Loucy (cell line): ENCODE data around the gene TDP1.

Experiments
- H2AFZ ChIP-seq: fragments of 200-600 bp; sonication (generic); 2 replicates; pipeline ENCODE4 v1.6.0; 2016; ENCODE audit warnings: antibody characterized with exemption, mild to moderate bottlenecking, low read length, moderate library complexity
- H3F3A ChIP-seq: fragments of 200-600 bp; 2 replicates; pipeline ENCODE4 v1.6.0; 2016; ENCODE audit warnings: antibody characterized with exemption, low read depth, mild to moderate bottlenecking
- H3K27me3 ChIP-seq: fragments of 200-600 bp; sonication (generic); 2 replicates; pipeline ENCODE4 v1.6.1; 2014; ENCODE audit warnings: low read length, mild to moderate bottlenecking; ENCODE audit not compliant: insufficient read depth, poor library complexity, severe bottlenecking
- H3K36me3 ChIP-seq: fragments of 200-600 bp; sonication (generic); 2 replicates; pipeline ENCODE4 v1.6.1; 2016; ENCODE audit warnings: low read length; ENCODE audit not compliant: insufficient read depth
- H3K4me1 ChIP-seq: fragments of 200-600 bp; sonication (generic); 2 replicates; pipeline ENCODE4 v1.5.1; 2014; ENCODE audit warnings: low read length, mild to moderate bottlenecking; ENCODE audit not compliant: insufficient read depth, poor library complexity, severe bottlenecking
- H3K4me2 ChIP-seq: fragments of 200-600 bp; sonication (generic); 2 replicates; pipeline ENCODE4 v1.6.0; 2014; ENCODE audit warnings: antibody characterized with exemption, low read length, low read depth, mild to moderate bottlenecking; ENCODE audit not compliant: poor library complexity, severe bottlenecking
- H3K4me3 ChIP-seq: fragments of 200-600 bp; sonication (generic); 2 replicates; pipeline ENCODE4 v1.5.1; 2014; ENCODE audit warnings: low read length, mild to moderate bottlenecking, mixed read lengths; ENCODE audit not compliant: poor library complexity, severe bottlenecking
- H3K79me2 ChIP-seq: fragments of 200-600 bp; sonication (generic); 2 replicates; pipeline ENCODE4 v1.6.1; 2014; ENCODE audit warnings: low read length; ENCODE audit not compliant: insufficient read depth
- H3K9ac ChIP-seq: fragments of 200-600 bp; sonication (generic); 2 replicates; pipeline ENCODE4 v1.6.0; 2014; ENCODE audit warnings: mild to moderate bottlenecking, low read depth, low read length, moderate library complexity; ENCODE audit not compliant: poor library complexity, severe bottlenecking
- H3K9me2 ChIP-seq: fragments of 200-600 bp; sonication (generic); replicated peaks from 2 replicates; pipeline ENCODE4 v1.6.1; 2016; ENCODE audit warnings: low read depth, low read length, mixed read lengths
- H3K9me3 ChIP-seq: fragments of 200-600 bp; sonication (generic); 2 replicates; pipeline ENCODE4 v1.6.1; 2014; ENCODE audit warnings: mild to moderate bottlenecking, antibody characterized with exemption, low read length, low read depth; ENCODE audit not compliant: insufficient read depth
- H4K20me1 ChIP-seq: fragments of 200-600 bp; sonication (generic); 2 replicates; pipeline ENCODE4 v1.6.0; 2014; ENCODE audit warnings: antibody characterized with exemption, low read length, mild to moderate bottlenecking; ENCODE audit not compliant: insufficient read depth, poor library complexity, severe bottlenecking
- EZH2phosphoT487 ChIP-seq: fragments of 200-600 bp; IDR thresholded peaks from 2 replicates; pipeline ENCODE4 v1.6.1; 2018; ENCODE audit warnings: antibody characterized with exemption, mild to moderate bottlenecking, moderate library complexity, borderline replicate concordance
- TF ChIP-seq, protein P1 (sequence below): fragments of 200-600 bp; sonication (generic); conservative IDR thresholded peaks from 2 replicates; pipeline ENCODE4 v1.5.1; 2014; ENCODE audit warnings: mild to moderate bottlenecking, antibody characterized with exemption, low read length

The TDP1 gene

DNA sequence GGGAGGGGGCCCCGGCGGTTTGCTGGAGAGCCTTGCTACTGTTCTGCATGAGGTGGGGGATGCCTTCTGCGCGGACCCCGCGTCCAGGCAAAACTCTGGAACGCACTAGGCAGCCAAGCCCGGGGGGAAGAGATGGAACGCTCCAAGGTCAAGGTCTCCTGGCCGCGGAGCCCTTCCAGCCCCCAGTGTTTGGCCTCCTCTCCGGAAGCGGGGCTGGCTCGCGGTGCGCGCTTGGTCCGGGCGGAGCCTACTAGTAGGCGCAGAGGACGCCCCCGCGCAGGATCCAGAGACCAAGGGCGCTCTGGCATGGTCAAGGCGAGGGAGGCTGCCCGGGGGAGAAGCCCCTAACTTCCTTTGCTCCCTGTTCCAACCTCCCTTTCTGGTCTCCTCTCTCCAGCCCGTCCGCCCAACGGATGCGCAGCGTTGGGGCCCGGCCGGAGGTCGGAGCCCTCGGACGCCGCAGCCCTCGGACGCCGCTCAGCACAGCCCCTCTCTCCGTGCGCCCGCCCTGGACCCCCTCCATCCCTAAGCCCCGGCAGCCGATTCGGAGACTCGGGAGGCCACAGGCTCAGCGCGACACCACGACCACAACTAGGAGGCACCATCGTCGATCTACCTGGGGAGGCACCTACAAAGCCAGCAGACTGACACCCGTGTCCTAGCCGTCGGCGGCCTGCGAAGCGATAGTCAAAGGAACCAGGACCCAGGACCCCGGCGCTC is 105.4 kb downstream of the TDP1 start:
- Histone ChIP-seq H3K36me3 (no peaks in the 10 kb centered on the region), H4K20me1 (no peaks in the 10 kb centered on the region), H3K4me1 (no peaks in the 10 kb centered on the region), H3K27me3 (no peaks in the 10 kb centered on the region), H3K4me2 (no peak overlapping the region), H3K9me3 (no peaks in the 10 kb centered on the region), H3K79me2 (no peaks in the 10 kb centered on the region), H3K4me3 (no peak overlapping the region), H2AFZ (no peak overlapping the region), H3F3A (no peaks in the 10 kb centered on the region), H3K9ac (no peak overlapping the region), H3K9me2 (no peaks in the 10 kb centered on the region)
- TF ChIP-seq, protein P1, sequence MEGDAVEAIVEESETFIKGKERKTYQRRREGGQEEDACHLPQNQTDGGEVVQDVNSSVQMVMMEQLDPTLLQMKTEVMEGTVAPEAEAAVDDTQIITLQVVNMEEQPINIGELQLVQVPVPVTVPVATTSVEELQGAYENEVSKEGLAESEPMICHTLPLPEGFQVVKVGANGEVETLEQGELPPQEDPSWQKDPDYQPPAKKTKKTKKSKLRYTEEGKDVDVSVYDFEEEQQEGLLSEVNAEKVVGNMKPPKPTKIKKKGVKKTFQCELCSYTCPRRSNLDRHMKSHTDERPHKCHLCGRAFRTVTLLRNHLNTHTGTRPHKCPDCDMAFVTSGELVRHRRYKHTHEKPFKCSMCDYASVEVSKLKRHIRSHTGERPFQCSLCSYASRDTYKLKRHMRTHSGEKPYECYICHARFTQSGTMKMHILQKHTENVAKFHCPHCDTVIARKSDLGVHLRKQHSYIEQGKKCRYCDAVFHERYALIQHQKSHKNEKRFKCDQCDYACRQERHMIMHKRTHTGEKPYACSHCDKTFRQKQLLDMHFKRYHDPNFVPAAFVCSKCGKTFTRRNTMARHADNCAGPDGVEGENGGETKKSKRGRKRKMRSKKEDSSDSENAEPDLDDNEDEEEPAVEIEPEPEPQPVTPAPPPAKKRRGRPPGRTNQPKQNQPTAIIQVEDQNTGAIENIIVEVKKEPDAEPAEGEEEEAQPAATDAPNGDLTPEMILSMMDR, result no peak
- no peak for TF ChIP-seq EZH2phosphoT487

DNA sequence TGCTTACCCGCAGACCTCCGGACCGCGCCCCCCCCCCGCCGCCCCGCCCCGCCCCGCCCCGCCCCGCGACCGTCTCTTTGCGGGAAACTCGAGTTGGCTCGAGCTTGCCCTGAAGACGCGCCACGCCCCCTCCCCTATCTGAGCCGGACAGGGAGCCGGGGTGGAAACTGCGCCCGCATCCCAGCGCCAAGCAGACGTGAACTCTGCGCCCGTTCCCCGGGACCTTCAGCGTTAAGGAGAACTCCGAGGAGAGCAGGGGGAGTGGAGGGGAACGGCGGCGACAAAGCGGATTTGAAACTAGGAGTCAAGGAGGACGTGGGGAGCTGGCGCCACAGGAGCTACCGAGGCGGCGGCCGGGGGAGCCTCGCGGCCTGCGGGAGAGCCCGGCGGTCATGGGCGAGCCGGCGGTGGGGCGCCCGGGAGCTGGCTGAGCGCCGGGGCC is 106.0 kb downstream of the TDP1 start, which contains the start of gene KCNK13:
Gene KCNK13 (plus strand): TSS at position 310 of the 442 bp plus-strand sequence. CDS start 212 bp downstream, outside the sequence.
- no peaks in the 10 kb centered on the region for H3F3A ChIP-seq
- H3K9me3 ChIP-seq, result no peaks in the 10 kb centered on the region
- no peaks in the 10 kb centered on the region for H3K36me3 ChIP-seq
- H2AFZ ChIP-seq, result no peak within 1 kb of the TSS
- H4K20me1 ChIP-seq, result no peaks in the 10 kb centered on the region
- no peak within 1 kb of the TSS for H3K4me2 ChIP-seq
- no peak within 1 kb of the TSS for H3K9ac ChIP-seq
- H3K9me2 ChIP-seq, result no peaks in the 10 kb centered on the region
- no peaks in the 10 kb centered on the region for H3K79me2 ChIP-seq
- H3K4me3 ChIP-seq, result no peak within 1 kb of the TSS
- TF ChIP-seq, protein P1, result no peak
- no peak for TF ChIP-seq EZH2phosphoT487
- H3K4me1 ChIP-seq, result no peaks in the 10 kb centered on the region
- no peaks in the 10 kb centered on the region for H3K27me3 ChIP-seq

DNA sequence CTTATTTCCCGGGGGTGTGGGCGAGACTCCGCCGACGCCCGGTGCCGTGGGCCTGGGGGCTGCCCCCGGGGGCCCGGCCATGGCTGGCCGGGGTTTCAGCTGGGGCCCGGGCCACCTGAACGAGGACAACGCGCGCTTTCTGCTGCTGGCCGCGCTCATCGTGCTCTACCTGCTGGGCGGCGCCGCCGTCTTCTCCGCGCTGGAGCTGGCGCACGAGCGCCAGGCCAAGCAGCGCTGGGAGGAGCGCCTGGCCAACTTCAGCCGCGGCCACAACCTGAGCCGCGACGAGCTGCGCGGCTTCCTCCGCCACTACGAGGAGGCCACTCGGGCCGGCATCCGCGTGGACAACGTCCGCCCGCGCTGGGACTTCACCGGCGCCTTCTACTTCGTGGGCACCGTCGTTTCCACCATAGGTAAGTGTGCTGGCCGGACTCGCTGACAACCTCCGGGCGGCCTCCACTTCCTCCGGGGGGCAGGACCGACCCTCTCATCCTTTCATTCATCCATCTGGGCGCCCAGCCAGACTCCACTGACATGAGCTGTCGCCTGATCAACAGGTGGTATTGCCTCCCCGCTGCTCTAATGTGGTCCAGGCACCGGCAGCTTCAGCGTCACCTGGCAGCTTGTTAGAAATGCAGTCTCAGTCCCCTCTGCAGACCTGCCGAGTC is 106.5 kb downstream of the TDP1 start:
- Histone ChIP-seq H3K4me3 (no peak overlapping the region), H3K9me3 (no peaks in the 10 kb centered on the region), H3F3A (no peaks in the 10 kb centered on the region), H2AFZ (no peak overlapping the region), H4K20me1 (no peaks in the 10 kb centered on the region), H3K36me3 (no peaks in the 10 kb centered on the region), H3K9me2 (no peaks in the 10 kb centered on the region), H3K4me1 (no peaks in the 10 kb centered on the region), H3K9ac (no peak overlapping the region), H3K4me2 (no peak overlapping the region), H3K79me2 (no peaks in the 10 kb centered on the region), H3K27me3 (no peaks in the 10 kb centered on the region)
- TF ChIP-seq, protein P1, result no peak
- TF ChIP-seq EZH2phosphoT487, result no peak
